Endodermal cell (in vitro differentiated cells): Measurements from ENCODE around the gene ZDHHC18. TPM values are rescaled to one million over a fixed set of nuclear protein-coding genes. Genes with fewer than 3 reads are reported as not detected.

ENCODE experiments used
- DNase-seq: peaks from one replicate; pipeline ENCODE4 v3.0.0-alpha.2; 2017
- H3K27ac ChIP-seq: 2 replicates; pipeline ENCODE4 v1.5.1; 2013; ENCODE audit warnings: mild to moderate bottlenecking, low read depth, low read length, moderate library complexity
- H3K27me3 ChIP-seq: 2 replicates; pipeline ENCODE4 v1.6.1; 2013; ENCODE audit warnings: mild to moderate bottlenecking, low read length, moderate library complexity; ENCODE audit not compliant: insufficient read depth, control insufficient read depth, poor library complexity, severe bottlenecking
- H3K36me3 ChIP-seq: 2 replicates; pipeline ENCODE4 v1.7.0; 2013; ENCODE audit warnings: mild to moderate bottlenecking, low read length, moderate library complexity; ENCODE audit not compliant: control insufficient read depth, insufficient read depth
- H3K4me1 ChIP-seq: one replicate; pipeline ENCODE4 v1.7.0; 2013; ENCODE audit warnings: low read length; ENCODE audit not compliant: control insufficient read depth, insufficient read depth
- H3K4me3 ChIP-seq: 2 replicates; pipeline ENCODE4 v1.5.1; 2013; ENCODE audit warnings: mild to moderate bottlenecking, low read length, moderate library complexity
- H3K9ac ChIP-seq: 2 replicates; pipeline ENCODE4 v1.6.1; 2013; ENCODE audit warnings: mild to moderate bottlenecking, low read length, moderate library complexity; ENCODE audit not compliant: poor library complexity, severe bottlenecking; ENCODE audit errors: extremely low read depth
- H3K9me3 ChIP-seq: 2 replicates; pipeline ENCODE4 v1.6.1; 2013; ENCODE audit warnings: mild to moderate bottlenecking, low read length, moderate library complexity; ENCODE audit not compliant: control insufficient read depth
- H3K27ac Mint-ChIP-seq: 2 replicates; pipeline ENCODE4 v1.8.0; 2020; ENCODE audit warnings: mixed read lengths
- H3K27me3 Mint-ChIP-seq: 2 replicates; pipeline ENCODE4 v1.8.0; 2021; ENCODE audit warnings: mild to moderate bottlenecking, mixed read lengths; ENCODE audit not compliant: insufficient read depth
- H3K36me3 Mint-ChIP-seq: 2 replicates; pipeline ENCODE4 v1.8.0; 2020; ENCODE audit warnings: low read depth, mixed read lengths
- H3K4me1 Mint-ChIP-seq: 2 replicates; pipeline ENCODE4 v1.8.0; 2020; ENCODE audit warnings: mixed read lengths
- H3K4me3 Mint-ChIP-seq: 2 replicates; pipeline ENCODE4 v1.8.0; 2020; ENCODE audit warnings: mild to moderate bottlenecking, moderate library complexity, mixed read lengths
- H3K9me3 Mint-ChIP-seq: 2 replicates; pipeline ENCODE4 v1.8.0; 2020; ENCODE audit warnings: mild to moderate bottlenecking, mixed read lengths
- CTCF ChIP-seq: fragments of 200-600 bp; sonication (generic); conservative IDR thresholded peaks from 2 replicates; pipeline ENCODE4 v1.5.0; 2021; ENCODE audit warnings: antibody characterized with exemption, mild to moderate bottlenecking
- WGBS, 2 experiments: methylation state at CpG; one replicate each; pipeline versions ENCODE4 v1.1.5 to v1.1.7; 2013; ENCODE audit warnings: missing lambda C conversion rate in 2 of 2, mixed read lengths in 1 of 2; ENCODE audit not compliant: insufficient coverage in 1 of 2, insufficient read length in 1 of 2; 5-methylcytosine and 5-hydroxymethylcytosine counted together
- total RNA-seq, 2 donors: library from RNA; stranded (reverse); fragmentation: NEBNext Ultra II Directional in 1 of 2; extraction: Animal tissue kit (Norgen Biotek cat#: 25700) in 1 of 2; gene quantifications; 2 replicates in 1 of 2; 3 replicates in 1 of 2; pipeline ENCODE4 v1.2.1, GENCODE V29; 2021

The ZDHHC18 gene
- total RNA-seq, 2 donors from 2014 or later: 39.7 to 42.4 TPM

GRCh38 chr1:26889551-26890466, 63.3 kb downstream of the ZDHHC18 start, which contains the start of gene GPN2:
TSS of gene GPN2 (minus strand) at chr1:26890283. CDS start at chr1:26890096, 187 bp downstream.
- Histone ChIP-seq H3K4me1 (no peaks in the 10 kb centered on the region), H3K27me3 (no peaks in the 10 kb centered on the region), H3K27ac (peak within 1 kb of the TSS; percentile 66), H3K36me3 (peaks cover 71% of the 10 kb centered on the region), H3K4me3 (peak within 1 kb of the TSS; percentile 91), H3K9ac (peak within 1 kb of the TSS; percentile 84), H3K9me3 (no peaks in the 10 kb centered on the region)
- H3K4me1 Mint-ChIP-seq: peaks cover 11% of the 10 kb centered on the region
- H3K27ac Mint-ChIP-seq: peak within 1 kb of the TSS; percentile 94
- WGBS, 2 experiments: 2 to 4% methylated on average over 48 to 89 of the region's 89 CpGs
- no peak for TF ChIP-seq CTCF
- peak within 1 kb of the TSS; percentile 85 for H3K4me3 Mint-ChIP-seq
- peak; percentile 90 for DNase-seq
- peaks cover 60% of the 10 kb centered on the region for H3K36me3 Mint-ChIP-seq
- H3K9me3 Mint-ChIP-seq: no peaks in the 10 kb centered on the region
- H3K27me3 Mint-ChIP-seq: no peaks in the 10 kb centered on the region

GRCh38 chr1:26890467-26890796, 63.9 kb downstream of the ZDHHC18 start:
- Histone ChIP-seq H3K4me1 (no peaks in the 10 kb centered on the region), H3K27me3 (no peaks in the 10 kb centered on the region), H3K9ac (peak overlapping the region; percentile 84), H3K9me3 (no peaks in the 10 kb centered on the region), H3K27ac (peak overlapping the region; percentile 38), H3K4me3 (peak overlapping the region; percentile 91), H3K36me3 (peaks cover 67% of the 10 kb centered on the region)
- DNase-seq: no peak
- Mint-ChIP-seq H3K4me1 (peaks cover 11% of the 10 kb centered on the region), H3K27ac (peak overlapping the region; percentile 94), H3K4me3 (peak overlapping the region; percentile 85), H3K36me3 (peaks cover 60% of the 10 kb centered on the region), H3K9me3 (no peaks in the 10 kb centered on the region), H3K27me3 (no peaks in the 10 kb centered on the region)
- no peak for TF ChIP-seq CTCF
- 24 to 57% methylated on average over 9 to 12 of the region's 12 CpGs for WGBS, 2 experiments

- Histone ChIP-seq H3K9ac (no peak overlapping the region), H3K27ac (no peak overlapping the region), H3K9me3 (no peaks in the 10 kb centered on the region), H3K4me1 (no peaks in the 10 kb centered on the region), H3K4me3 (no peak overlapping the region), H3K36me3 (peaks cover 56% of the 10 kb centered on the region), H3K27me3 (no peaks in the 10 kb centered on the region)
- peaks cover 56% of the 10 kb centered on the region for H3K36me3 Mint-ChIP-seq
- WGBS, 2 experiments: 94 to 98% methylated on average over 12 to 13 of the region's 13 CpGs
- H3K4me3 Mint-ChIP-seq: no peak overlapping the region
- H3K27me3 Mint-ChIP-seq: no peaks in the 10 kb centered on the region
- no peaks in the 10 kb centered on the region for H3K9me3 Mint-ChIP-seq
- TF ChIP-seq CTCF: no peak
- H3K4me1 Mint-ChIP-seq: peaks cover 12% of the 10 kb centered on the region
- DNase-seq: no peak
- H3K27ac Mint-ChIP-seq: peak overlapping the region; percentile 35
Observed at GRCh38 chr1:26894263-26894662, 67.8 kb downstream of the ZDHHC18 start.
